IPS-15b (cell line): ENCODE measurements around the gene AK8.

ENCODE experiments used
- H3K27me3 ChIP-seq: one replicate; pipeline ENCODE4 v1.6.1; 2013; ENCODE audit warnings: low read length; ENCODE audit not compliant: control insufficient read depth, insufficient read depth
- H3K36me3 ChIP-seq: one replicate; pipeline ENCODE4 v1.6.1; 2013; ENCODE audit warnings: low read length; ENCODE audit not compliant: control insufficient read depth, insufficient read depth
- H3K4me1 ChIP-seq: one replicate; pipeline ENCODE4 v1.6.1; 2013; ENCODE audit warnings: mild to moderate bottlenecking, low read length; ENCODE audit not compliant: control insufficient read depth, insufficient read depth
- H3K4me3 ChIP-seq: one replicate; pipeline ENCODE4 v1.5.1; 2013; ENCODE audit warnings: low read depth, low read length
- H3K9ac ChIP-seq: one replicate; pipeline ENCODE4 v1.6.1; 2013; ENCODE audit warnings: low read depth, mild to moderate bottlenecking, low read length
- H3K9me3 ChIP-seq: one replicate; pipeline ENCODE4 v1.6.1; 2013; ENCODE audit warnings: mild to moderate bottlenecking, low read length; ENCODE audit not compliant: control insufficient read depth, insufficient read depth

AK8 gene

DNA sequence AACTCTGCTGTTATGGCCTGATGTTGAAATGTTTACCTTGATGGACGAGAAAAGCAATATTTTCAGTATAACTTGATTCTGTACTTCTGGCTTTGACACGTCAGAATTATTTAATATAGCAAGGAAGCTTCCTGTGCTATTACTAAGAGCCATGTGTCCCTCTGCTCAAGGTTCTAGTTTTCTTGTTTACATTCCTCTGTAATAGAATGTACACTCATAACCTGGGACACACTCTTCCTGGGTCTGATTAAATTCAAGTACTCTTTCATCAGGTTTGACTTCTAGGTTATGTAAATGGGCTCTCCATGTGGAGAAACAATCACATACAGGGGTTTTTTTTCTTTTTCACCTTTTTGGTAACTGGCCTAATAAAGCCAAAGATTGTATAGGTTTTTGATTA, 174.7 kb downstream of the AK8 start:
- Histone ChIP-seq H3K9me3 (no peaks in the 10 kb centered on the region), H3K4me3 (no peak overlapping the region), H3K9ac (no peak overlapping the region), H3K36me3 (no peaks in the 10 kb centered on the region), H3K27me3 (no peaks in the 10 kb centered on the region), H3K4me1 (no peaks in the 10 kb centered on the region)

- H3K9me3 ChIP-seq: no peaks in the 10 kb centered on the region
- H3K27me3 ChIP-seq: no peaks in the 10 kb centered on the region
- no peak overlapping the region for H3K9ac ChIP-seq
- H3K4me1 ChIP-seq: no peaks in the 10 kb centered on the region
- no peaks in the 10 kb centered on the region for H3K36me3 ChIP-seq
- H3K4me3 ChIP-seq: no peak overlapping the region
These were observed 175.8 kb downstream of the AK8 start for GRCh38 chr9:132702254-132702653.

DNA sequence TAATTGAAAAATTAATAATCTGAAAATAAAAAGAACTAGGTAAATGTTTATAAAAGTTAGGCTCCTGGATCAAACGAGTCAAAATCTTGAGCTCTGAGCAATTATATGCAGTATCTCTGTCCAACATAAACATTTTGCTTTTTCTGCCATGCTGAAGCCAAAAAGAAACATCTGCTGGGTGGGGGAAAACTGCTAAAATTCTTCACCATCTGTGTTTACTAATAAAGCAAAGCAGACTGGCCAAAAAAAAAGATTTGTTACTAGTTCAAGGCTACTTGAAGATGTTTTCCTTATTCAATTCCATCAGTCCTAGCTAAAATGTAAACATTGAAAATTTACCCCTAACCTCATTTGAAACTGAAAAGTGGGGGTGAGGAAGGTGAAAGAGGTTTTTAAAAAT, 178.1 kb downstream of the AK8 start:
- Histone ChIP-seq H3K9ac (no peak overlapping the region), H3K36me3 (no peaks in the 10 kb centered on the region), H3K4me3 (no peak overlapping the region), H3K27me3 (no peaks in the 10 kb centered on the region), H3K9me3 (peaks cover 4% of the 10 kb centered on the region), H3K4me1 (no peaks in the 10 kb centered on the region)

DNA sequence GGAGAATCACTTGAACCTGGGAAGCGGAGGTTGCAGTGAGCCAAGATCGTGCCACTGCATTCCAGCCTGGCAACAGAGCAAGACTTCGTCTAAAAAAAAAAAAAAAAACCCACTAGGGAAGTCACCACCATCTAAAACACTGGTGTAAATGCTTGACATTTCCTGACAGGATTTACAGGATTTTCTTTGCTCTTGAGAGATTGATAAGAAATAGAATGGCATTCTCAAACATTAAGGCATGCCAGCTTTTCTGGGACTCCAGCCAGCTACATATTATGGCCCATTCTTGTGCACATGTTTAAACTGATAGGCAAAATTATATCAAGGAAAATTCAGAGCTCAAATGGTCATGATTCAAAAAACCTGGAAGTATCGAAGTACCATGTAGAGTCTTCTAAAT, 179.1 kb downstream of the AK8 start:
- Histone ChIP-seq H3K4me1 (no peaks in the 10 kb centered on the region), H3K9me3 (peaks cover 4% of the 10 kb centered on the region), H3K4me3 (no peak overlapping the region), H3K27me3 (no peaks in the 10 kb centered on the region), H3K9ac (no peak overlapping the region), H3K36me3 (no peaks in the 10 kb centered on the region)

GRCh38 chr9:132697230-132697629, 180.9 kb downstream of the AK8 start:
- Histone ChIP-seq H3K4me1 (no peaks in the 10 kb centered on the region), H3K27me3 (no peaks in the 10 kb centered on the region), H3K36me3 (no peaks in the 10 kb centered on the region), H3K9ac (no peak overlapping the region), H3K9me3 (peaks cover 4% of the 10 kb centered on the region), H3K4me3 (no peak overlapping the region)

DNA sequence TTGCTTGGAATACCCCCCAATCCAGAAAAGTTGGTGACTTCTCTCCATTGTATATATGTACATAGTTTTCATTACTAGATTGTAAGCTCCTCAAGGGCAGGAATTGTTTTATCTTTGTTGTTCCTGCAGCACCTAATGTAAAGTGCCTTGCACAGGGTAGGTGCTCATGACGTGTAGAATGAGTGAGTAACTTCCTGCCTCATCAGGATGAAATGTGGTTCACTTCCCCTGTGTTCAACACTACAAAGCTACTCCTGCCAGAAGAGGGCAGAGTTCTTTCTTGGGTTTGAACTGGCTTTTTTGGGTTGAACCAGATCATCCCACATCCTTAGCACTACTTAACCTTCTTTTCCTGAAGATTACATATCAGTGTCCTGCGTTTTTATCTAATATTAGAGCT, 183.9 kb downstream of the AK8 start:
- peaks cover 9% of the 10 kb centered on the region for H3K36me3 ChIP-seq
- H3K4me1 ChIP-seq: no peaks in the 10 kb centered on the region
- peaks cover 4% of the 10 kb centered on the region for H3K9me3 ChIP-seq
- no peak overlapping the region for H3K4me3 ChIP-seq
- H3K9ac ChIP-seq: no peak overlapping the region
- H3K27me3 ChIP-seq: no peaks in the 10 kb centered on the region

DNA sequence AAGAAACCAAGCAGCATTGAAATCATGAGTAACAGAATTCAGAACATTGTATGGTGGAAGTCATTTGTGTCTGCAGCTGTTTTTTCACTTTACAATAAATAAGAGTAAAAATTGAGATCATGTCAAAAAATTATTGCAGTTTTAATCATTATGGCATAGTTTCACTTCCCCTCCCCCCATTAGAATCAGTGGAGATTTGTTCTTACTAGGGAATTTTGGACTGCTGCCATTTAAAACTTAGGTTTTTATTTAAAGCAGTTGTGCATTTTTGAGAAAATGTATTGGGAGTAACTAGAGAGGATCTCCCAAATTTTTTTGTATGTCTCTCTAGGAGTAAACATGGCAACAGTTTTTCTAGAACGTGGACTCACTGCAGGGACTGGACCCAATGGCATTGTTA, 187.4 kb downstream of the AK8 start:
- Histone ChIP-seq H3K36me3 (peaks cover 14% of the 10 kb centered on the region), H3K9ac (no peak overlapping the region), H3K4me1 (no peaks in the 10 kb centered on the region), H3K9me3 (no peaks in the 10 kb centered on the region), H3K4me3 (no peak overlapping the region), H3K27me3 (no peaks in the 10 kb centered on the region)

- Histone ChIP-seq H3K27me3 (no peaks in the 10 kb centered on the region), H3K9ac (no peak overlapping the region), H3K4me1 (no peaks in the 10 kb centered on the region), H3K4me3 (no peak overlapping the region), H3K9me3 (no peaks in the 10 kb centered on the region), H3K36me3 (peaks cover 25% of the 10 kb centered on the region)
These were observed 194.2 kb downstream of the AK8 start for GRCh38 chr9:132683873-132684272.

DNA sequence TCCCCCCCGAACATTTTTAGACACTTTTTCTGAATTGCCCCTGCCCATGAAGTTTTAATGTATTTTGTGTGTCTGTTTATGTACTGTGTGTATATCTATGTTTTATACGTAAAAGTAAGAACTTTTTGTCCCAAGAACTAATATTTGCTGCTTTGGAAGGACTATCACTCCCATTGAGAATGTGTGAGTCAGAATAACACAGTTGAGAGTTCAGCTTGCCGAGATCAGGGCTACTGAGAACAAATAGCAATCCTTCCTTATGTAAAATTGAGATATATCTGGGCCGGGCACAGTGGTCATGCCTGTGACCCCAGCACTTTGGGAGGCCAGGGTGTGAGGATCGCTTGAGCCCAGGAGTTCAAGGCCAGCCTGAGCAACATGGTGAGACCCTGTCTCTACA, 196.5 kb downstream of the AK8 start:
- Histone ChIP-seq H3K9me3 (no peaks in the 10 kb centered on the region), H3K9ac (no peak overlapping the region), H3K4me3 (no peak overlapping the region), H3K27me3 (no peaks in the 10 kb centered on the region), H3K36me3 (peaks cover 28% of the 10 kb centered on the region), H3K4me1 (no peaks in the 10 kb centered on the region)

DNA sequence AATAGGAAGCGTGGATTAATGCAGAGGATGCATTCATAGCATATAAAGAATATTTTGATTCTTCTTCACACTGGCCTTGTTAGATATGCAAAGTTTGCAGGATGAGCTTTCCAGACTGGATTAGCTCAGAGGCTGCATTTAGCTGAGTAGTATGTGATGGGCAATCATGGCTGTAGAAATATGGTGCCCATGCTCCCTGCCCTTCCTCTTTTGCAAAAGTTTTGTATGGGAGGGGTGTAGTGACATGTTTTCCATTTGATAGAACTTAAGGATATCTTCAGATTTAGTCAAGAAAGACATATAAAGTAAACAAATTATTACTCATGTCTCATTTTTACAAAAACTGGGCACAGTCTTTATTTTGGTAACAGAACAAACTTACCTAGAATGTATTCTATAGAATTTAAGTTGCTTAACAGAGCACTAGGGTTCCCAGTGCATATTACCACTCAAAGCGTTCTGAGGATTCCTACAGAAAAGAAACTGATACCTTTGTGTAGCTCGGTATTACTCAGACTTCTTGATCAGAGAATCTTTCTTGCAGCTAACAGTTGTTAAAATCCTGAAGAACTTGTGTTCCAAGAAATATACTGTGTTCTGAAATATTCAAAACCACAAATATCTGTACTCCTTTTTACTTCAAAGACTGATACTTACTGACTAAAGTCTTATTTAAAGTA, 198.0 kb downstream of the AK8 start:
- H3K27me3 ChIP-seq: no peaks in the 10 kb centered on the region
- H3K36me3 ChIP-seq: peaks cover 28% of the 10 kb centered on the region
- no peak overlapping the region for H3K9ac ChIP-seq
- H3K4me3 ChIP-seq: no peak overlapping the region
- H3K4me1 ChIP-seq: no peaks in the 10 kb centered on the region
- H3K9me3 ChIP-seq: no peaks in the 10 kb centered on the region

- no peak overlapping the region for H3K4me3 ChIP-seq
- no peak overlapping the region for H3K9ac ChIP-seq
- H3K27me3 ChIP-seq: no peaks in the 10 kb centered on the region
- H3K36me3 ChIP-seq: peaks cover 15% of the 10 kb centered on the region
- peaks cover 3% of the 10 kb centered on the region for H3K4me1 ChIP-seq
- no peaks in the 10 kb centered on the region for H3K9me3 ChIP-seq
These were observed 200.1 kb downstream of the AK8 start for GRCh38 chr9:132677976-132678375.
